GM23338 (cell line): ENCODE results near the gene AQP9.

Experiments
- CTCF ChIP-seq, 2 experiments: fragments of 200-600 bp in 1 of 2; sonication (generic) in 1 of 2; conservative IDR thresholded peaks; 2 replicates each; pipeline versions ENCODE4 v1.5.1 to v1.6.1; 2016 to 2017; ENCODE audit warnings: antibody characterized with exemption in 2 of 2, low read depth in 2 of 2, mild to moderate bottlenecking in 2 of 2, moderate library complexity in 1 of 2
- EZH2 ChIP-seq: fragments of 200-600 bp; sonication (generic); IDR thresholded peaks from one replicate; pipeline ENCODE4 v1.8.0; 2017; ENCODE audit warnings: antibody characterized with exemption, mild to moderate bottlenecking, low read depth; ENCODE audit not compliant: unreplicated experiment
- JUNB ChIP-seq: IDR thresholded peaks from one replicate; pipeline ENCODE4 v1.6.1; 2016; ENCODE audit warnings: antibody characterized with exemption; ENCODE audit not compliant: unreplicated experiment
- NANOG ChIP-seq: IDR thresholded peaks from 2 replicates; pipeline ENCODE4 v1.6.1; 2016; ENCODE audit warnings: antibody characterized with exemption, borderline replicate concordance

GRCh38 chr15:58175955-58176354 is 37.8 kb downstream of the AQP9 start:
- TF ChIP-seq CTCF (conservative IDR thresholded peaks at IDR 0.05; ENCODE audit: low read depth in 2 of 2) (no peak), NANOG (no peak), EZH2 (no peak), JUNB (no peak)
